NCI-H524 (cell line): ENCODE measurements around the gene RAB6A.
A peak's percentile ranks its signal among the peaks of the same experiment; 100 is the strongest.
"Not testable (repeated sequence)": the region's sequence is repeated elsewhere in the genome, so short reads cannot be mapped to it uniquely, and the experiment has no call there.

Experiments
- DNase-seq, 2 experiments: peaks; one replicate each; lab custom pipeline; 2025; lab: John Stamatoyannopoulos, UW

The RAB6A gene

DNA sequence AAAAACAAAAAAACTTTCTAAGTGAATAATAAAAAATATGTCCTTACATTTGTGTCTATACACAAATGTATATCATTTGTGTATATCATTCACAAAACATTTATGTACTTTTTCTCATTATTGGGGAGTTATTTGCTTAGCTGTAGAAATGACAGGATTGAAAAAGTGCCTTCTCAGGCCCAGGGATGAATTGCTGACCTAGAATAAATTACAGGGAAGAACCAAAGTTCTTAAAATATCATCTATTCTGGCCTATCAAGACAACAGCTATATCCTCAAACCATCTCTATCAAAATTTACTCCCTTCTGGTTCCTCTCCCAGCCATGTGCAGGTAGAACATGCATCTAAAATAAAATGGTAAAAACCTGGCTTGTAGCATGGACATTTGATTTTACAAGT, 1.9 kb upstream of the RAB6A start:
- DNase-seq = no peak

DNA sequence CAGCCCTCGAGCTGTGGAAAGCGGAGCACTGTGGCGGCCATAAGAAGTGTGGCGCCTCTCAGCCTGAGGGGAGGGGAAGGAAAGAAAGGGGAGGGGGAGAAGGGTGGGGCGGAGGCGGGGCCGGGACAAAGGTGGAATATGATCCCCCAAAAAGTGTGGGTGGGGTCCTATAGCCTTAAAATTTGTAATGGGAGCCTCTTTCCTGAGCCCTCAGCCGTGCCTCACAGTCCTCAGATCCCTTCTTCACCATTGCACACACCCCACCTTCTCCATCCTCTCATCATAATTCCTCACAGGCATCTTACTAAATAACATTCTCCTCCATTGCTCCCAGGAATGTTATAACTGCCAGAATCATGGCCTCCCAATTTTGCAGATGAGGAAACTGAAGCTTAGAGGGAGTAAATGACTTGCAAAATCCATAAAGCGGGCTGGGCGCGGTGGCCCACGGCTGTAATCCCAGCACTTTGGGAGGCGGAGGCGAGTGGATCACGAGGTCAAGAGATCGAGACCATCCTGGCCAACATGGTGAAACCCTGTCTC, 600 bp upstream of the RAB6A start:
- DNase-seq = peak in 1 of 2 experiments; percentile 43

DNA sequence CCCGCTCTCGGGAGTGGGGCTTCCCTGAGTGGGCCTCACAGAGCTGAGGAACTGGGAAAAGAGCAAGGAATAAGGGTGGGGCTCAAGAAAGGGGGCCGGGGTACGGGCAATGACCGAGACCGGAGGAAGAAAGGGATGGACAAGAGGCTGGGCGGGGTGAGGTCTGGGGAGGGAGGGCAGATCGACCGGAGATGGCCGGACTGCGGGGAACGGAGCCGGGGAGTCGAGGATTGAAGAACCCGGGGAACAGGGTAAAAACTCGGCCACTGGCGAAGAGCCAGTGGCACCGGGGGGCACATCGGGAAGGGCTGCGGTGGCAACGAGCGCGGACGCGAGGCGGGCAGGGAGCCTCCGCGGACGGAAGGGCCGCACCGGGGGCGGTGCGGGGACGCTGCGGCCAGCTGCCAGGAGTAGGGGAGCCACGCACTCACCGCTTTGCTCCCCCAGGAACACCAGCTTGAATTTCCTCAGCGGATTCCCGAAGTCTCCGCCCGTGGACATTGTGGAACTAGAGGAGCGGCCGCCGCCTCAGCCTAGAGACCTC, 667 bp downstream of the RAB6A start:
- DNase-seq = peak in 1 of 2 experiments; percentile 26

DNA sequence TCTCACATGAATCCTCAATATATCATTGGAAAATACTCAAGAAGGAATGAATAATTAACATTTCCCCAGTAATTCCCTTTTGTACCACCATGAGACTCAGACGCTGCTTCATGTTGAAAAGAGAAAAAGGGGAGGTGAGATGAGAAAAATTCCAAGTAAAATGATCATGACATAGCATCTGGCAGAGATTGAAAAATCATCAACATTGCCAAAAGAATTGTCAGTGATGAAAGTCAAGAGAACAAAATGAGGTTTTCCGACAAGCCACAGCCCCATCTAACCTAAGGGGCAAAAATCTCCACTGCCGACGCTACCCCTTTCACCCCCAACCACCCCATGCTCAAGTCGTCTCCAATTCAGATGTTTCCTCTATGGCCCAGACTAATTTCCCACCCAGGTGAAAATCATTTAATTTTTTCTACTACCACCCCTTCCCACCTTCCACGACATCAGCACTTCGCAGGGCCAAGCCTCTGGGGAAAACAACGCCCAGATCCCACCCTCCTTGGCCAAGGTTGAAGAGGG, 1.2 kb downstream of the RAB6A start:
- peak in 1 of 2 experiments; percentile 15 for DNase-seq

DNA sequence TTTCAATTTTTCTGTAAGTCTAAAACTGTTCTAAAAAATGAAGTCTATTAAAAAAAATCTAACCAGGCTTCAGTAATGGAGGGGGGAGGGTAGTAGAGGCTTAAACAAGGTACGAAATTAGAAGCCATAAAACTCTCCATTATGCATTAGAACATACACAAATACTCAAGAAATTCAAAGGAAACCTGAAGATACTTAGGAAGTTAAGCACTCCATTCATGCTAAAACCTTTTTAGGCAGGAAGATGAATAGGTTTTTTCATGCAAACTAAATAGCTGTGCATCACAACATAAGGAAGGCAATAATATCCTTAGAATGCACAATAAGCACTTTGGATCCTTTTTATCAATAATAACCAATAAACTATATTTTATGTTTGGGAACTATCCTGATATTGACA, 2.4 kb downstream of the RAB6A start:
- DNase-seq = no peak

DNA sequence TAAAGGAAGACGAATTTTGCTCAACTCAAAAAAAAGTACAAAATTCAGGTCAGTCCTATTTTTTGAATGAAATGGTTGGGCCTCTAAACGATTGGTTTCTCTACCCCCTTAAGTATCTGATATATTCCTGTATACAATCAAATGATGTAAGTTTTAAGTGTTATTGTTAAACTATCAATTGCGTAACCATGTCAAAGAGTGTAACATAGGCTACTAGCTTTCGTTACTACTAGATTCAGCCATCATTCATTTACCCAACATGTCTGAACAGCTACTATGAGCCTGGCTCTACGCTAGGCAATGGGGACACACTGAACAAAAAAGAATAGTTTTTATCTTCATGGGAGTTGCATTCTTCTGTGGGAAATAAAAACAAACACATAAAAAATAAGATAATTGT, 3.3 kb downstream of the RAB6A start:
- no peak for DNase-seq

DNA sequence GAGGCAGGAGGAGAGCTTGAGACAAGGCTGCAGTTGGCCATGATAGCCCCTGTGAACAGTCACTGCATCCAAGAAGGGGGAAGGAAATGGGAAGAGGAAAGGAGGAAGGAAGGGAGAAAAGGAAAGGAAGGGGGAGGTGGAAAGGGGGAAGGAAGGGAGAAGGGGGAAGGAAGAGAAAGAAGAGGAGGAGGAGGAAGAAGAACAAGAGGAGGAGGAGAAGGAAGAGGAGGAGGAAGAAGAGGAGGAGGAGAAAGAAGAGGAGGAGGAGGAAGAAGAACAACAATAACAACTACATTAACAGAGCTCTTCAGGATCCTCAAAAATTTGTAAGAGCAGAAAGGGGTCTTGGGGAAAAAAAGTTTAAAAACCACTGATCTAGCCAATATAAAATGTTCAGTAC, 5.2 kb downstream of the RAB6A start:
- no peak for DNase-seq

DNA sequence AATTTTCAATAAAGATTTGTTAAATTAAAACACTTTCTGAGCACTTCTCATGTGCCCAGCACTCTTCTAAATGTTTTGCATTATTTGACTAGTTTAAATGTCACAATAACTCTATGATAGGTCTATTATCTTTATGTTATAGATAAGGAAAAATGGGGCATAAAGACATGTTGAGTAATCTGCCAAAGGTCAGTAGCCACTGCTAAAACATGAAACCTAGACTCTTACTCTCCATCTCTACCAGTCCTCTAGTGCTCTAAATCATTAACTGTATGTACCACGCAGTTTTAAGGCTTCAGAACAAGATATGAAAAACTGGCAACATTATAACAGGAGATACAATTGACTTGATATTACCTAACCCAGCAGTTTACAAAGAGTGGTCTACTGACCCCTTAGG, 6.9 kb downstream of the RAB6A start:
- no peak for DNase-seq

DNA sequence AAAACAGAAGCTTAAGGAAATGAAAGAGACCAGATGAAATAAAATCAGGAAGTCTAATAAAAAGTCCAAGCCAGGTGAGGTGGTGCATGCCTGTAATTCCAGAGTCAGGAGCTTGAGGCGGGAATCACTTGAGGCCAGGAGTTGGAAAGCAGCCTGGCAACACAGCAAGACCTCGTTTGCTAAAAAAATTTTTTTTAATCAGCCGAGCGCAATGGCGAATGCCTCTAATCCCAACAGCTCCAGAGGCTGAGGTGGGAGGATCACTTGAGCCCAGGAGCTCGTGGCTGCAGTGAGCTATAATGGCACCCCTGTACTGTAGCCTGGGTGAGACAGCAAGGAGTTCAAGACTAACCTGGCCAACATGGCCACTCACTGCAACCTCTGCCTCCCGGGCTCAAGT, 8.0 kb downstream of the RAB6A start:
- DNase-seq = no peak

DNA sequence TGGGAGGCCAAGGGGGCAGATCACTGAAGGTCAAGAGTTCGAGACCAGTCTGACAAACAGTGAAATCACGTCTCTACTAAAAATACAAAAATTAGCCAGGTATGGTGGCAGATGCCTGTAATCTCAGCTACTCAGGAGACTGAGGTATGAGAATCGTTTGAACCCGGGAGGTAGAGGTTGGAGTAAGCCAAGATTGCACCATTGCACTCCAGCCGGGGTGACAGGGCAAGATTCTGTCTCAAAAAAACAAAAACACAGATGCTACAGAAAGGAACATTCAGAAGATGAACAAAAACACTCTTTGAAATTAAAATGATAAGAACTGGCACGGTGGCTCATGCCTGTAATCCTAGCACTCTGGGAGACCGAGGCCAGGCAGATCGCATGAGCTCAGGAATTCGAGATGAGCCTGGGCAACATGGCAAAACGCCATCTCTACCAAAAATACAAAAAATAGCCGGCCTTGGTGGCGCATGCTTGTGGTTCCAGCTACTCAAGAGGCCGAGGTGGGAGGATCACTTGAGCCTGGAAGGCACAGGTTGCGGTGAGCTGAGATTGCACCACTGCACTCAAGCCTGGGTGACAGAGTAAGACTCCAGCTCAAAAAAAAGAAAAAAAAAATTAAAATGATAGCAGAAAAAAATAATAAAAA, 8.5 kb downstream of the RAB6A start:
- DNase-seq = no peak

DNA sequence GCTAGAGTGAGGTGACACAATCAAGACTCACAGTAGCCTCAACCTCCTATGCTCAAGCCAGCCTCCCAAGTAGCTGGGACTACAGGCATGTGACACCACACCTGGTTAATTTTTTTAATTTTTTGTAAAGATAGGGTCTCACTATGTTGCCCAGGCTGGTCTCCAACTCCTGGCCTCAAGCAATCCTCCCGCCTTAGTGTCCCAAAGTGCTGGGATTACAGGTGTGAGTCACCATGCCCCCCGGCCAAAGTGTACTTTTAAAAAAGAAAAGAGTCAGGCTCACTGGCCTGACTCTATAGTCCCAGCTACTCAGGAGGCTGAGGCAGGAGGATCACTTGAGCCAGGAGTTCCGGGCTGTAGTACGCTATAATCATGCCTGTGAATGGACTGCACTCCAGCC, 10.0 kb downstream of the RAB6A start:
- not testable (repeated sequence) for DNase-seq

DNA sequence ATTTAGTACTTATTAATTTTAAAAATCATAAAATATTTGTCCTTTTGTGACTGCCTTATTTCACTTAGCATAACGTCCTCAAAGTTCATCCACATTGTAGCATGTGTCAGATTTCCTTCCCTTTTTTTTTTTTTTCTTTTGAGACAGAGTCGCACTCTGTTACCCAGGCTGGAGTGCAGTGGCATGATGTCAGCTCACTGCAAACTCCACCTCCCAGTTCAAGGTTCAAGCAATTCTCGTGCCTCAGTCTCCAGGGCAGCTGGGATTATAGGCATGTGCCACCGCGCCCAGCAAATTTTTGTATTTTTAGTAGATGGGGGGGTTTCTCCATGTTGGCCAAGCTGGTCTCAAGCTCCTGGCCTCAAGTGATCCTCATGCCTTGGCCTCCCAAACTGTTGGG, 10.6 kb downstream of the RAB6A start:
- DNase-seq = no peak

DNA sequence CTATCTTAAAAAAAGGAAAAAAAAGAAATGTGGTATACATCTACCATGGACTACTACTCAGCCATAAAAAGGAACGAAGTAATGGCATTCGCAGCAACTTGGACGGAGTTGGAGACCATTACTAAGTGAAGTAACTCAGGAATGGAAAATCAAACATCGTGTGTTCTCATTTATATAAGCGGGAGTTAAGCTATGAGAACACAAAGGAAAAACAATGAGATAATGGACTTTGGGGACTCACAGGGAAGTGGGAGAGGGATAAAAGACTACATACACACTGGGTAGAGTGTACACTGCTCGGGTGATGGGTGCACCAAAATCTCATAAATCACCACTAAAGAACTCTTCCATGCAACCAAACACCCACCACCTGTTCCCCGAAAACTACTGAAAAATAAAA, 11.8 kb downstream of the RAB6A start:
- DNase-seq = no peak

DNA sequence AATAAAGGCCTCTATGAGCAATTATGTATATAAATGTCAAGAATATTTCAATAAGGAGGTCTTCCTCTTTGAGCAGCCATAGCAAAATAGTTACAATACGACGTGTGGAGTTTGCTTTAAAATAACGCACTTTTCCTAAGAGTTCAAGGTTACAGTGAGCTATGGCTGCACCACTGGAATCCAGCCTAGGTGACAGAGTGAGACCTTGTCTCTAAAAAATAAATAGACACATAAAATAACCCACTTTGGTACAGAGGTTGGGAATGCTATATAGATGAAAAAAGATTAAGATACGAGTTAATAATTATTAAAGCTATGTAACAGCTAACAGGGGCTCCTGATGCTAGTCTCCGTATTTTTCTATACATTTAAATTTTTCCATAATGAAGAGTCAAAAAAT, 12.6 kb downstream of the RAB6A start:
- no peak for DNase-seq

DNA sequence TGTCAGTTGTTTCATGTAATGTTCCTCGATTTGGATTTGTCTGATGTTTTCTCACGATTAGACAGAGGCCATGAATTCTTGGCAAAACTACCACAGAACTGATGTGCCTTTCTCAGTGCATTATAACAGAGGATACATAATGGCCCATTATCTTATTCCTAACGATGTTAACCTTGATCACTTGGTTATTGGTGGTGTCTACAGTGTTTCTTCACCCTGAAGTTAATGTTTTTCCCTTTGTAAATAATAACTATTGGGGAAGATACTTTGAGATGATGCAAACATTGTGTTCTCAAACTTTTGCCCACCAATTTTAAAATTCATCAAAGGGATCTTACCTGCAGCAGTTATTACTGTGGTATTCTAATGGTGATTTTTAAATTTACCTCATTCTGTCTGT, 13.1 kb downstream of the RAB6A start:
- DNase-seq = no peak

DNA sequence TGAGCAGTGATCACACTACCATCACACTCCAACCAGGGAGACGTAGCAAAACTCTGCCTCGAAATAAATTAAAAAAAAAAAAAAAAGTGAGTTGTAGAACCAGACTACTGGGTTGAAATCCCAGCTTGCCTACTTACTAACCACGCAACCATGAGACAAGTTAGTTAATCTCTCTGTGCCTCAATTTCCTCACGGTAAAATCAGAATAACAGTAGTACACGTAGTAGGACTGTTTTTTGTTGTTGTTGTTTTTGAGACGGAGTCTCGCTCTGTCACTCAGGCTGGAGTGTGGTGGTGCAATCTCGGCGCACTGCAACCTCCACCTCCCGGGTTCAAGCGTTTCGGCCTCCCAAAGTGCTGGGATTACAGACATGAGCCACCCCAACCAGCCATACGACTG, 14.2 kb downstream of the RAB6A start:
- DNase-seq = no peak

DNA sequence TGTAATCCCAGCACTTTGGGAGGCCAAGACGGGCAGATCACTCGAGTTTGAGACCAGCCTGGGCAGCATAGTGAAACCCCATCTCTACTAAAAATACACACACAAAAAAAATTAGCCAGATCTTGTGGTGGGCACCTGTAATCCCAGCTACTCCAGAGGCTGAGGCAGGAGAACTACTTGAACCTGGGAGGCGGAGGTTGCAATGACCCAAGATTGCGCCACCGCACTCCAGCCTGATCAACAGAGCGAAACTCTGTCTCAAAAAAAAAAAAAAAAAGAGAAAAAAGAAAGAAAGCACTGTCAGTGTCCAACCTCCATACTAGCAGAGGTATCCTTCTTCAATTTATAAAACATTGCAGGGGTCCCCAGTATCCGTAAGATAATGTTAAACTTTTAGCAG, 17.8 kb downstream of the RAB6A start:
- no peak for DNase-seq

DNA sequence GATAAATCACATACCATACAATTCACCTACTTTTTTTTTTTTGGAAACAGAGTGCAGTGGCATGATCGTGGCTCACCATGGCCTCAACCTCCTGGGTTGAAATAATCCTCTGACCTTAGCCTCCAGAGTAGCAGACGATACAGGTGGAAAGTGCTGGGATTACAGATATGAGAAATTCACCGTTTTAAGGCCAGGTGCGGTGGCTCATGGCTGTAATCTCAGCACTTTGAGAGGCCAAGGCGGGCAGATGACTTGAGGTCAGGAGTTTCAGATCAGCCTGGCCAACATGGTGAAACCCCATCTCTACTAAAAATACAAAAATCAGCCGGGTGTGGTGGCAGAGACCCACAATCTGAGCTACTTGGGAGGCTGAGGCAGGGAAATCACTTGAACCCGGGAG, 24.9 kb downstream of the RAB6A start:
- not testable (repeated sequence) for DNase-seq

DNA sequence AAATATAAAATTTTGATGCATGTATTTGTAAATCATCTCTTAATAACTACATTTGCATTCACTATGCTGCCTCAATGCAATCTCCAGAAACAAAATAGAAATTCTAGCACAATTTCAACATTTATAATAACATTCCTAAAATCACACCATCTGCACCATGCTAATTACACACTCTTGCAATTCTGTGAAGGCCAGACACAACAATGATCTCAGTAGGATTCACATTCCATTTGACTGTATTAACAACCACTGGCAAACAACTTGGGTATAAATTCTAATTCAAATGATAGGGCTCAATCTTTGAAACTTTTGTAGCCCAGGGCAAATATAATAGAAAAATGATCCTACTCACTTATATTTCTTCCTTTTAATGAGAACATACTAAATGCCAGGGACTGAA, 25.9 kb downstream of the RAB6A start:
- no peak for DNase-seq

DNA sequence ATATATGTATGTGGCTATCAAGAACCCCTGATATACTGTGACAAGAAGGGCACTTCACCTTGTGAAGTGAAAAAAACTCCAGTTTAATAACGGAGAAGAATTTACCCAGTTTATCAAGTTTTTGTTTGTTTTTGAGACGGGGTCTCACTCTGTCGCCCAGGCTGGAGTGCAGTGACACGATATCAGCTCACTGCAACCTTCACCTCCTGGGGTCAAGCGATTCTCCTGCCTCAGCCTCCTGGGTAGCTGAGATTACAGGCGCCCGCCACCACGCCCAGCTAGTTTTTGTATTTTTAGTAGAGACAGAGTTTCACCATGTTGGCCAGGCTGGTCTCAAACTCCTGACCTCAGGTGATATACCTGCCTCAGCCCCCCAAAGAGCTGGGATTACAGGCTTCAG, 26.9 kb downstream of the RAB6A start:
- not testable (repeated sequence) for DNase-seq

DNA sequence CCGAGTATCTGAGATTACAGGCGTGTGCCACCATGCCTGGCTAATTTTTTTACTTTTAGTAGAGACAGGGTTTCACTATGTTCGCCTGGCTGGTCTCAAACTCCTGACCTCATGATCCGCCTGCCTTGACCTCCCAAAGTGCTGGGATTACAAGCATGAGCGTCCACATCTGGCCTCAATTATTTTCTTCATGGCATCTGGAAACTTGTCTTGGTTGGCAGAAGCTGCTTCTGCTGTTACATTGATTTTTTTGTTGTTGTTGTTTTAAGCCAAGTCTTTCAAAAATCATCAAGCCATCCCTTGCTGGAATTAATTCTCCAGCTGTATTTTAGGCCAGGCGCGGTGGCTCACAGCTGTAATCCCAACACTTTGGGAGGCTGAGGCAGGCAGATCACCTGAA, 27.9 kb downstream of the RAB6A start:
- not testable (repeated sequence) for DNase-seq

DNA sequence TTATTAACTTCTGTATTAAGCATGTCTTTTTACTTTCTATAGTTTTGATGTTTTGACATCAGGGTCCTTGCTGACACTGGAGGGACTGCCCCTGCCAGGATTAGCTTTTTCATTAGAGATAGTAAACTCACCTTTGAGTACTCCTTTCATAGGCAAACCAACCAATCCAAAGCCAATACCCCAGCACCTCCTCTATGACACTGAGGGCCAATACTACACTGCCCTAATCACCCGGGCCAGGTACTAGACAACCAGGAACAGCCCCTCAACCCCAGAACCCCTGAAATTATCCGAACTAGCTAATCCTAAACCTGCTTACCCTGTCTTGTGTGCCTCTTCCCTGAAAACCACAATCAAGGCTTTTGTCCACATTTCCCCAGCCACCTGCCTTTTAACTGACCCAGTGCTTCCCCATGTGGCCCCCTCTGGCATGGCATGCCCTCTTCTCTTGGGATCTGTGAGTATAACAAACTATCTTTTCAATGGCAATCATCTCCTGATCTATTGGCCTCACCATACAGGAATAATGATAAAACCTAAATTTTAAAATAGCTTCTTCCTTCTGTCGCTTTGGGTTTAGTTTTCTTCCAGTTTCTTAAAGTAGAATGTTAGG, 31.2 kb downstream of the RAB6A start:
- DNase-seq = peak; percentile 8 to 17

DNA sequence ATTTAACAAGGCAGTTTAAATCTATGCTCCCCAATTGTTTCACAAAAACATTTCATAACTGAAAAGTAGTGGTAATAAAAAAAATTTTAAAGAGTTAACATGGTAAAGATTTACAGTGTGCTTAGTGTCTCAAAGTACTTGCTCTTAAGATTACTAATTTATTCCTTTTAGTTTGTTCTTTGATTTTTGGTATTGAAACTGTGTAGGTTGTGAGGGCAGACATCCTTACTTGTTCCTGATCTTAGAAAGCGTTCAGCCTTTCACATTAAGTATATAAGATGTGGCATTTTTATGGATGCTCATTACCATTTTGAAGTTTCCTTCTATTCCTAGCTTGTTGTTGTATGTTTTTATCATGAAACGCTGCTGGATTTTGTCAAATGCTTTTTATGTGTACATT, 32.9 kb downstream of the RAB6A start:
- DNase-seq = no peak
